ENCODE measurements around the gene PERP. TPM values are rescaled to one million over a fixed set of nuclear protein-coding genes. Genes with fewer than 3 reads are reported as not detected.

PERP gene
- total RNA-seq, 1 experiment from 2014 or later, result 85.9 TPM

GRCh38 chr6:138054982-138055381, 52.2 kb downstream of the PERP start (continued):
- TF ChIP-seq, protein P1, sequence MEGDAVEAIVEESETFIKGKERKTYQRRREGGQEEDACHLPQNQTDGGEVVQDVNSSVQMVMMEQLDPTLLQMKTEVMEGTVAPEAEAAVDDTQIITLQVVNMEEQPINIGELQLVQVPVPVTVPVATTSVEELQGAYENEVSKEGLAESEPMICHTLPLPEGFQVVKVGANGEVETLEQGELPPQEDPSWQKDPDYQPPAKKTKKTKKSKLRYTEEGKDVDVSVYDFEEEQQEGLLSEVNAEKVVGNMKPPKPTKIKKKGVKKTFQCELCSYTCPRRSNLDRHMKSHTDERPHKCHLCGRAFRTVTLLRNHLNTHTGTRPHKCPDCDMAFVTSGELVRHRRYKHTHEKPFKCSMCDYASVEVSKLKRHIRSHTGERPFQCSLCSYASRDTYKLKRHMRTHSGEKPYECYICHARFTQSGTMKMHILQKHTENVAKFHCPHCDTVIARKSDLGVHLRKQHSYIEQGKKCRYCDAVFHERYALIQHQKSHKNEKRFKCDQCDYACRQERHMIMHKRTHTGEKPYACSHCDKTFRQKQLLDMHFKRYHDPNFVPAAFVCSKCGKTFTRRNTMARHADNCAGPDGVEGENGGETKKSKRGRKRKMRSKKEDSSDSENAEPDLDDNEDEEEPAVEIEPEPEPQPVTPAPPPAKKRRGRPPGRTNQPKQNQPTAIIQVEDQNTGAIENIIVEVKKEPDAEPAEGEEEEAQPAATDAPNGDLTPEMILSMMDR (IDR thresholded peaks at IDR 0.05 in 2 of 3, conservative IDR thresholded peaks at IDR 0.05 in 1 of 3; ENCODE audit: borderline replicate concordance in 1 of 3, insufficient read depth in 1 of 3, low read depth in 2 of 3, low read length in 2 of 3), result no peak
- TF ChIP-seq RAD21 (IDR thresholded peaks at IDR 0.05; ENCODE audit: low read depth), result no peak

DNA sequence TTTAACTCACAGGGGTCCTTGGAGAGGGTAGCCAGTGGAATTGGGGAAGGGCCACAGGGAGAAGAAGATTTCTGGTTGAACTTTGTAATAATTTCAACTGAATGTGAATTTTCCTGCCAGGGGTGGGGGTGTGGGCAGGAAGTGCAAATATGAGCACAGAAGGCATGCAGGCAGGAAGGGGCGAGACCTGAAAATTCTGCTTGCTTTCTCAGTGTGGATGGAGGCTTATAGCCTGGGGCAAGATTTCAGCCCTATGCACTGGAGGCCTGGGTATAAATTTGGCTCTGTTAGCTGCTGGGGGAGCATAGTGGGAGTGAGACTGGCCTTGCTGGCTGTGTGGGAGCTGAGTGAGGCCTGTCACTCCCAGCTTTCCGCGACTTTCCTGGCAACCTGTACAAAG, 54.4 kb downstream of the PERP start:
- Histone ChIP-seq H3K27ac (ENCODE audit: low read depth, low read length) (no peak overlapping the region), H3K27me3 (ENCODE audit: insufficient read depth, low read length) (no peaks in the 10 kb centered on the region), H3K4me1 (ENCODE audit: control insufficient read depth in 1 of 2, insufficient read depth in 2 of 2, low read length in 2 of 2) (no peaks in the 10 kb centered on the region), H3K9me3 (ENCODE audit: control insufficient read depth in 1 of 2, insufficient read depth in 1 of 2, low read depth in 1 of 2, low read length in 2 of 2) (no peaks in the 10 kb centered on the region), H3K4me3 (replicated peaks in 1 of 2; ENCODE audit: low read depth in 1 of 2, low read length in 2 of 2) (no peak overlapping the region), H3K36me3 (ENCODE audit: control insufficient read depth in 1 of 2, insufficient read depth in 2 of 2, low read length in 2 of 2) (no peaks in the 10 kb centered on the region), H2AFZ (ENCODE audit: low read depth, low read length, poor library complexity, severe bottlenecking) (no peak overlapping the region), H4K20me1 (ENCODE audit: insufficient read depth) (no peaks in the 10 kb centered on the region), H3K79me2 (ENCODE audit: insufficient read depth, low read length) (no peaks in the 10 kb centered on the region), H3K4me2 (ENCODE audit: low read length) (no peak overlapping the region), H3K9ac (ENCODE audit: low read length) (no peak overlapping the region), H3K9me2 (ENCODE audit: insufficient read depth) (no peaks in the 10 kb centered on the region)
- BruUV-seq (replicated peaks), result no TSS peak
- ChIA-PET POLR2A (no interaction called here), RAD21 (ENCODE audit: low non-redundant PET in 1 of 2, low total read pairs in 2 of 2, uncharacterized antibody in 2 of 2, unreplicated experiment in 2 of 2) (no interaction called here), CTCF (no interaction called here)
- intact Hi-C loops (cut with micrococcal nuclease), result no loop called here
- TF ChIP-seq EGR1 (IDR thresholded peaks at IDR 0.05; ENCODE audit: low read depth), result no peak
- no peak for TF ChIP-seq SRF (IDR thresholded peaks at IDR 0.05; ENCODE audit: low read depth)
- TF ChIP-seq SP1 (IDR thresholded peaks at IDR 0.05; ENCODE audit: low read depth), result no peak
- no peak for TF ChIP-seq EZH2phosphoT487 (IDR thresholded peaks at IDR 0.05; ENCODE audit: borderline replicate concordance)
- no peak for TF ChIP-seq SIN3A (IDR thresholded peaks at IDR 0.05; ENCODE audit: low read depth)
- no peak for TF ChIP-seq POLR2A (IDR thresholded peaks at IDR 0.05; ENCODE audit: borderline replicate concordance, extremely low read depth, insufficient read depth, insufficient read length)
- TF ChIP-seq CEBPB (IDR thresholded peaks at IDR 0.05; ENCODE audit: low read depth), result no peak
- no peak for TF ChIP-seq POLR2AphosphoS5 (IDR thresholded peaks at IDR 0.05; ENCODE audit: low read depth, low read length)
- TF ChIP-seq YY1 (IDR thresholded peaks at IDR 0.05; ENCODE audit: extremely low read depth, insufficient replicate concordance, low read depth, low read length), result no peak
- no peak for TF ChIP-seq ATF3 (IDR thresholded peaks at IDR 0.05)
- TF ChIP-seq, protein P1 (IDR thresholded peaks at IDR 0.05 in 2 of 3, conservative IDR thresholded peaks at IDR 0.05 in 1 of 3; ENCODE audit: borderline replicate concordance in 1 of 3, insufficient read depth in 1 of 3, low read depth in 2 of 3, low read length in 2 of 3), result no peak
- TF ChIP-seq, protein P2, sequence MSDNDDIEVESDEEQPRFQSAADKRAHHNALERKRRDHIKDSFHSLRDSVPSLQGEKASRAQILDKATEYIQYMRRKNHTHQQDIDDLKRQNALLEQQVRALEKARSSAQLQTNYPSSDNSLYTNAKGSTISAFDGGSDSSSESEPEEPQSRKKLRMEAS (IDR thresholded peaks at IDR 0.05), result no peak
- DNase-seq (ENCODE audit: low read depth, low spot score), result no peak
- ATAC-seq, result no peak

All from HCT116 (cell line).